Measurements from ENCODE around the gene DYNLL1. TPM values are rescaled to one million over a fixed set of nuclear protein-coding genes. Genes with fewer than 3 reads are reported as not detected.

Gene DYNLL1
- polyA plus RNA-seq, 1 donor (not counting 4 experiments of a cell fraction or from before 2014, with no cell fraction given) = 716 TPM

GRCh38 chr12:120453977-120454376 lies 41.9 kb upstream of the DYNLL1 start:
- no peaks in the 10 kb centered on the region for H3K27me3 ChIP-seq (ENCODE audit: control insufficient read depth, extremely low read depth, insufficient read depth, low read length)
- FAIRE-seq (peak; percentile 5), DNase-seq (ENCODE audit: low read depth, low spot score) (peak; percentile 23)
- no peak overlapping the region for H3K27ac ChIP-seq (ENCODE audit: control insufficient read depth, insufficient read depth, low read length)
- H3K9me1 ChIP-seq (ENCODE audit: control insufficient read depth, extremely low read depth, insufficient read depth, low read length) = no peaks in the 10 kb centered on the region
- H3K4me1 ChIP-seq (ENCODE audit: control insufficient read depth, extremely low read depth, insufficient read depth, low read length) = no peaks in the 10 kb centered on the region
- TF ChIP-seq EZH2 (IDR thresholded peaks at IDR 0.05; ENCODE audit: low read length) (no peak), CTCF (optimal IDR thresholded peaks at IDR 0.05 in 1 of 3, IDR thresholded peaks at IDR 0.05 in 1 of 3, conservative IDR thresholded peaks at IDR 0.05 in 1 of 3; ENCODE audit: extremely low read depth in 1 of 3, insufficient read depth in 2 of 3, low read length in 3 of 3) (peak; percentile 50 to 79 (median 66))
- peaks cover 9% of the 10 kb centered on the region for H4K20me1 ChIP-seq (ENCODE audit: control insufficient read depth, extremely low read depth, insufficient read depth, low read length)
- H3K9me3 ChIP-seq (ENCODE audit: control insufficient read depth, low read depth, low read length) = no peaks in the 10 kb centered on the region
- peaks cover 20% of the 10 kb centered on the region for H3K79me2 ChIP-seq (ENCODE audit: control insufficient read depth, insufficient read depth, low read length)
- no peak overlapping the region for H2AFZ ChIP-seq (ENCODE audit: control insufficient read depth, low read length)
- H3K4me2 ChIP-seq (ENCODE audit: control insufficient read depth, extremely low read depth, insufficient read depth, low read depth, low read length) = no peak overlapping the region
- dilution Hi-C loops (cut with MboI; ENCODE audit: extremely low pct_ligation_motif_present, low sequenced_read_pairs) = no loop called here
- no peak overlapping the region for H3K4me3 ChIP-seq (ENCODE audit: control insufficient read depth in 2 of 3, extremely low read depth in 1 of 3, insufficient read depth in 2 of 3, low read depth in 1 of 3, low read length in 3 of 3)
- H3K9ac ChIP-seq (ENCODE audit: control insufficient read depth, extremely low read depth, insufficient read depth, low read length) = no peak overlapping the region
- H3K36me3 ChIP-seq (ENCODE audit: control insufficient read depth in 2 of 2, extremely low read depth in 1 of 2, insufficient read depth in 2 of 2, low read length in 2 of 2) = peaks cover 19 to 26% of the 10 kb centered on the region in 2 experiments

GRCh38 chr12:120455302-120455701 lies 40.6 kb upstream of the DYNLL1 start:
- no peaks in the 10 kb centered on the region for H3K9me3 ChIP-seq (ENCODE audit: control insufficient read depth, low read depth, low read length)
- H4K20me1 ChIP-seq (ENCODE audit: control insufficient read depth, extremely low read depth, insufficient read depth, low read length) = peaks cover 9% of the 10 kb centered on the region
- no peaks in the 10 kb centered on the region for H3K4me1 ChIP-seq (ENCODE audit: control insufficient read depth, extremely low read depth, insufficient read depth, low read length)
- no peaks in the 10 kb centered on the region for H3K9me1 ChIP-seq (ENCODE audit: control insufficient read depth, extremely low read depth, insufficient read depth, low read length)
- H3K36me3 ChIP-seq (ENCODE audit: control insufficient read depth in 2 of 2, extremely low read depth in 1 of 2, insufficient read depth in 2 of 2, low read length in 2 of 2) = peaks cover 27 to 28% of the 10 kb centered on the region in 2 experiments
- H3K9ac ChIP-seq (ENCODE audit: control insufficient read depth, extremely low read depth, insufficient read depth, low read length) = no peak overlapping the region
- FAIRE-seq (no peak), DNase-seq (ENCODE audit: low read depth, low spot score) (no peak)
- H3K4me3 ChIP-seq (ENCODE audit: control insufficient read depth in 2 of 3, extremely low read depth in 1 of 3, insufficient read depth in 2 of 3, low read depth in 1 of 3, low read length in 3 of 3) = no peak overlapping the region
- no peak for TF ChIP-seq EZH2 (IDR thresholded peaks at IDR 0.05; ENCODE audit: low read length)
- TF ChIP-seq CTCF (optimal IDR thresholded peaks at IDR 0.05 in 1 of 3, IDR thresholded peaks at IDR 0.05 in 1 of 3, conservative IDR thresholded peaks at IDR 0.05 in 1 of 3; ENCODE audit: extremely low read depth in 1 of 3, insufficient read depth in 2 of 3, low read length in 3 of 3) = no peak
- dilution Hi-C loops (cut with MboI; ENCODE audit: extremely low pct_ligation_motif_present, low sequenced_read_pairs) = no loop called here
- H2AFZ ChIP-seq (ENCODE audit: control insufficient read depth, low read length) = no peak overlapping the region
- H3K4me2 ChIP-seq (ENCODE audit: control insufficient read depth, extremely low read depth, insufficient read depth, low read depth, low read length) = no peak overlapping the region
- peaks cover 10% of the 10 kb centered on the region for H3K79me2 ChIP-seq (ENCODE audit: control insufficient read depth, insufficient read depth, low read length)
- H3K27ac ChIP-seq (ENCODE audit: control insufficient read depth, insufficient read depth, low read length) = no peak overlapping the region
- no peaks in the 10 kb centered on the region for H3K27me3 ChIP-seq (ENCODE audit: control insufficient read depth, extremely low read depth, insufficient read depth, low read length)

All from keratinocyte (primary cell).